ENCODE results near the gene DKK3. TPM values are rescaled to one million over a fixed set of nuclear protein-coding genes. Genes with fewer than 3 reads are reported as not detected.

The DKK3 gene
- total and polyA plus RNA-seq, 4 donors: 3.1 to 9.9 (median 7.1) TPM

GRCh38 chr11:11948242-11948947 is 60.0 kb downstream of the DKK3 start:
- peaks cover 0 to 11% (median 6%) of the 10 kb centered on the region in 4 donors for H3K36me3 ChIP-seq (ENCODE audit: control insufficient read depth in 4 of 4, insufficient read depth in 3 of 4, low read depth in 1 of 4, low read length in 3 of 4)
- TF ChIP-seq NR2F2 (IDR thresholded peaks at IDR 0.05) (no peak), EGR1 (IDR thresholded peaks at IDR 0.05; ENCODE audit: low read depth in 2 of 2) (no peak), HNF4G (IDR thresholded peaks at IDR 0.05) (peak; percentile 71), RXRA (IDR thresholded peaks at IDR 0.05) (peak; percentile 72 to 78), REST (IDR thresholded peaks at IDR 0.05) (peak; percentile 80), CTCF (IDR thresholded peaks at IDR 0.05; ENCODE audit: low read depth, low read length, missing input control) (no peak), JUND (IDR thresholded peaks at IDR 0.05) (peak in 1 of 2 donors; percentile 79), SP1 (IDR thresholded peaks at IDR 0.05) (peak; percentile 94), HNF4A (conservative IDR thresholded peaks at IDR 0.05) (peak; percentile 96 to 98), MAX (IDR thresholded peaks at IDR 0.05) (peak; percentile 71), YY1 (IDR thresholded peaks at IDR 0.05) (peak; percentile 94), FOXA1 (IDR thresholded peaks at IDR 0.05) (peak; percentile 79), RAD21 (IDR thresholded peaks at IDR 0.05) (peak; percentile 31 to 41), ZBTB33 (IDR thresholded peaks at IDR 0.05) (peak; percentile 78), FOXA2 (IDR thresholded peaks at IDR 0.05) (peak; percentile 85), TAF1 (conservative IDR thresholded peaks at IDR 0.05) (peak; percentile 18), GABPA (IDR thresholded peaks at IDR 0.05 in 1 of 2, conservative IDR thresholded peaks at IDR 0.05 in 1 of 2) (peak in 1 of 2 donors; percentile 23), ATF3 (IDR thresholded peaks at IDR 0.05) (peak; percentile 62)
- H3K27me3 ChIP-seq (ENCODE audit: control insufficient read depth in 4 of 4, insufficient read depth in 4 of 4, low read length in 3 of 4): no peaks in the 10 kb centered on the region
- WGBS: 38% methylated on average over 2 of the region's 2 CpGs
- H3K9ac ChIP-seq (ENCODE audit: low read depth in 1 of 2, low read length in 2 of 2): peak overlapping the region in 1 of 2 donors; percentile 74
- no peak overlapping the region for H3K4me3 ChIP-seq (ENCODE audit: low read depth in 1 of 3, low read length in 3 of 3)
- H3K9me3 ChIP-seq (ENCODE audit: control insufficient read depth in 4 of 4, low read length in 3 of 4): no peaks in the 10 kb centered on the region
- no peak for DNase-seq (ENCODE audit: low spot score)
- peaks cover 5 to 36% (median 13%) of the 10 kb centered on the region in 4 donors for H3K4me1 ChIP-seq (ENCODE audit: control insufficient read depth in 4 of 4, insufficient read depth in 4 of 4, low read length in 3 of 4)
- peak overlapping the region; percentile 76 to 77 for H3K27ac ChIP-seq (ENCODE audit: low read depth in 1 of 2, low read length in 2 of 2)
